ENCODE results near the gene DAG1. TPM values are rescaled to one million over a fixed set of nuclear protein-coding genes. Genes with fewer than 3 reads are reported as not detected.

DAG1 gene
- polyA plus RNA-seq, 1 experiment: 144 TPM

DNA sequence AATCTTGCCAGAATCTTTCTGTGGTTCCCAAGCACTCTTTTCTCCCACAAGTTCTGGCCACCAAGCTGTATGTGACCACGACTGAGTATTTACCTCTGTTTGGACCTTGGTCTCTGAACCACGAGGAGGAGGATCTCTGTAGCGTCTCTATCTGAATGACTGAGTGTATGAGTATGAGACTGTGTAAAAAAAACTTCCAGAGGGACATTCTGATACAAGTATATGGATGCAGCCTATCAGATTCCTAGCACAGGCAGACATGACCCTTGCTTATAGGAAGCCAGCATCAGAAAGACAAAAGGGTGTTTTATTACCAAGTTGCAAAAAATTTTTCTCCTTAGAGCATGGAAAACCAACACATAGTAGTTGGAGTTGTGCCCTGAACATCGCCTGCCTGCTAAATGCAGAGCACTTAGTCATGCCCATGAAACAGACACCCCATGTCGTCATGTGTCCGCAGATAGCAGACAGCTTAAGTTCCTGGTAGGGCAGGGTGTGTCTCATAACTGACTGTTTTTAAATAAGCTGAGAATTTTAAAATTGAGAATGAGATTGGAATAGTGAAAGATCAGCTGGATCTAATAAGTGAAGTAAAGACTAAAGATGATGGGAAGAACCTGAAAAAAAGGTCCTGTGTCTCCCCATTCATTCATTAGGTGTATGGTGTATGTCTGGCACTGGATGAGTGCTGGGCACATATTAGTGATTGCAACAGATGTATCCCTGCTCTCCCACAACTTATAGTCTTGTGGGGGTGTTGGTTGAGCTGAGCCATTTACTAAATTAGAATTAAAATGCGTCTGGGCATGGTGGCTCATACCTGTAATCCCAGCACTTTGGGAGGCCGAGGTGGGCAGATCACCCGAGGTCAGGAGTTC is 30.9 kb downstream of the DAG1 start:
- Histone ChIP-seq H3K27me3 (ENCODE audit: control insufficient read depth, insufficient read depth, low read length) (no peaks in the 10 kb centered on the region), H3K4me3 (ENCODE audit: low read depth, low read length) (no peak overlapping the region), H3K36me3 (ENCODE audit: control insufficient read depth, insufficient read depth, low read length) (no peaks in the 10 kb centered on the region)
- peak; percentile 95 for DNase-seq (ENCODE audit: low read depth)
- ChIA-PET POLR2A (interaction anchor here (0.6 kb wide), 1 partner anchor 39 kb away, joined by 3 read pairs; no protein-coding TSS in a partner anchor), CTCF (interaction anchor here (0.7 to 1.7 kb wide), 4 partner anchors 16 to 171 kb away, joined by 3 to 4 read pairs (median 3); partner anchors contain the start of gene DAG1)
- TF ChIP-seq, protein P1, sequence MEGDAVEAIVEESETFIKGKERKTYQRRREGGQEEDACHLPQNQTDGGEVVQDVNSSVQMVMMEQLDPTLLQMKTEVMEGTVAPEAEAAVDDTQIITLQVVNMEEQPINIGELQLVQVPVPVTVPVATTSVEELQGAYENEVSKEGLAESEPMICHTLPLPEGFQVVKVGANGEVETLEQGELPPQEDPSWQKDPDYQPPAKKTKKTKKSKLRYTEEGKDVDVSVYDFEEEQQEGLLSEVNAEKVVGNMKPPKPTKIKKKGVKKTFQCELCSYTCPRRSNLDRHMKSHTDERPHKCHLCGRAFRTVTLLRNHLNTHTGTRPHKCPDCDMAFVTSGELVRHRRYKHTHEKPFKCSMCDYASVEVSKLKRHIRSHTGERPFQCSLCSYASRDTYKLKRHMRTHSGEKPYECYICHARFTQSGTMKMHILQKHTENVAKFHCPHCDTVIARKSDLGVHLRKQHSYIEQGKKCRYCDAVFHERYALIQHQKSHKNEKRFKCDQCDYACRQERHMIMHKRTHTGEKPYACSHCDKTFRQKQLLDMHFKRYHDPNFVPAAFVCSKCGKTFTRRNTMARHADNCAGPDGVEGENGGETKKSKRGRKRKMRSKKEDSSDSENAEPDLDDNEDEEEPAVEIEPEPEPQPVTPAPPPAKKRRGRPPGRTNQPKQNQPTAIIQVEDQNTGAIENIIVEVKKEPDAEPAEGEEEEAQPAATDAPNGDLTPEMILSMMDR (IDR thresholded peaks at IDR 0.05; ENCODE audit: insufficient read depth, low read depth, low read length): no peak

DNA sequence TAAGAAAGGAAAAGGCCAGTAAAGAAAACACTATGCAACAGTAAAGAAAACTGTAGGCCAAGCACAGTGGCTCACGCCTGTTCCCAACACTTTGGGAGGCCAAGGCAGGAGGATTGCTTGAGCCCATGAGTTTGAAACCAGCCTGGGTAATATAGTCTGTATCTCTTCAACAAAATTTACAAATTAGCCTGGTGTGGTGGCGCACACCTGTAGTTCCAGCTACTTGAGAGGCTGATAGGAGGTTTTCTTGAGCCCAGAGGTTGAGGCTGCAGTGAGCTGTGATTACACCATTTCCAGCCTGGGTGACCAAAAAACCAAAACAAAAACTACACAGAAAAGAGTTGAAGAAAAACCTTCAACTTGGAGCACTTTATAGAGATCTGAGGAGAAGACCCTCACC is 31.8 kb downstream of the DAG1 start:
- Histone ChIP-seq H3K27me3 (ENCODE audit: control insufficient read depth, insufficient read depth, low read length) (no peaks in the 10 kb centered on the region), H3K4me3 (ENCODE audit: low read depth, low read length) (no peak overlapping the region), H3K36me3 (ENCODE audit: control insufficient read depth, insufficient read depth, low read length) (no peaks in the 10 kb centered on the region)
- DNase-seq (ENCODE audit: low read depth): no peak
- CTCF ChIA-PET: interaction anchor here (1.7 kb wide), 1 partner anchor 28 kb away, joined by 3 read pairs; no protein-coding TSS in a partner anchor
- TF ChIP-seq, protein P1 (IDR thresholded peaks at IDR 0.05; ENCODE audit: insufficient read depth, low read depth, low read length): no peak
- POLR2A ChIA-PET: no interaction called here

GRCh38 chr3:49506906-49507305 is 36.8 kb downstream of the DAG1 start:
- DNase-seq (ENCODE audit: low read depth): no peak
- POLR2A ChIA-PET: no interaction called here
- CTCF ChIA-PET: interaction anchor here (1.0 kb wide), 1 partner anchor 33 kb away, joined by 3 read pairs; no protein-coding TSS in a partner anchor
- Histone ChIP-seq H3K27me3 (ENCODE audit: control insufficient read depth, insufficient read depth, low read length) (no peaks in the 10 kb centered on the region), H3K4me3 (ENCODE audit: low read depth, low read length) (no peak overlapping the region), H3K36me3 (ENCODE audit: control insufficient read depth, insufficient read depth, low read length) (peaks cover 2% of the 10 kb centered on the region; the same call in 1 of the 2 replicates)
- TF ChIP-seq, protein P1 (IDR thresholded peaks at IDR 0.05; ENCODE audit: insufficient read depth, low read depth, low read length): no peak

GRCh38 chr3:49509028-49509561 is 39.0 kb downstream of the DAG1 start:
- POLR2A ChIA-PET: no interaction called here
- TF ChIP-seq, protein P1 (IDR thresholded peaks at IDR 0.05; ENCODE audit: insufficient read depth, low read depth, low read length): no peak
- no peak for DNase-seq (ENCODE audit: low read depth)
- Histone ChIP-seq H3K4me3 (ENCODE audit: low read depth, low read length) (no peak overlapping the region), H3K36me3 (ENCODE audit: control insufficient read depth, insufficient read depth, low read length) (peaks cover 2% of the 10 kb centered on the region; the same call in 1 of the 2 replicates), H3K27me3 (ENCODE audit: control insufficient read depth, insufficient read depth, low read length) (no peaks in the 10 kb centered on the region)
- CTCF ChIA-PET: interaction anchor here (1.2 kb wide), 1 partner anchor 30 kb away, joined by 4 read pairs; no protein-coding TSS in a partner anchor

DNA sequence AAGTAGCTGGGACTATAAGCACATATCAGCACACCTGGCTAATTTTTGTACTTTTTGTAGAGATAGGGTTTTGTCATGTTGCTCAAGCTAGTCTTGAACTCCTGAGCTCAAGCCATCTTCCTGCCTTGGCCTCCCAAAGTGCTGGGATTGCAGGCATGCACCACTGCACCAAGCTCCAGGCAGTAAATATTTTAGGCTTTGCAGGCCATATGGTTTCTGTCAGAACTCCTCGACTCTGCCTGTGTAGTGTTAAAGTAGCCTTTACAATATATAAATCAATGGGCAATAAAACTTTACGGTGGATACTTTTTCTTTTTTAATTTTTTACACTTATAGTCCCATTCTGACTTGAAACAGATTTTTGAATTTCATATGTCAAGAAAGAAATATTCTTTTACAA is 41.6 kb downstream of the DAG1 start:
- Histone ChIP-seq H3K36me3 (ENCODE audit: control insufficient read depth, insufficient read depth, low read length) (peaks cover 2% of the 10 kb centered on the region; the same call in 1 of the 2 replicates), H3K4me3 (ENCODE audit: low read depth, low read length) (no peak overlapping the region), H3K27me3 (ENCODE audit: control insufficient read depth, insufficient read depth, low read length) (no peaks in the 10 kb centered on the region)
- no peak for DNase-seq (ENCODE audit: low read depth)
- TF ChIP-seq, protein P1 (IDR thresholded peaks at IDR 0.05; ENCODE audit: insufficient read depth, low read depth, low read length): no peak
- ChIA-PET POLR2A (no interaction called here), CTCF (interaction anchor here (0.7 kb wide), 1 partner anchor 43 kb away, joined by 3 read pairs; the partner anchor contains the start of gene BSN)
